ENCODE results near the gene TCF12. TPM values are rescaled to one million over a fixed set of nuclear protein-coding genes. Genes with fewer than 3 reads are reported as not detected.

Gene TCF12
- total RNA-seq, 1 experiment from 2014 or later = 76.7 TPM

GRCh38 chr15:56883088-56883487, 35.4 kb upstream of the TCF12 start:
- Histone ChIP-seq H2BK20ac (ENCODE audit: low read depth, low read length, poor library complexity, severe bottlenecking) (no peak overlapping the region), H3K14ac (ENCODE audit: insufficient read depth, low read length) (no peak overlapping the region), H3K56ac (ENCODE audit: insufficient read length, low read depth, low read length) (no peak overlapping the region), H4K5ac (ENCODE audit: insufficient read length, low read depth, low read length) (no peak overlapping the region), H4K91ac (ENCODE audit: insufficient read length, low read depth, low read length) (no peak overlapping the region), H3K4me1 (ENCODE audit: insufficient read depth, low read length) (peaks cover 4% of the 10 kb centered on the region; the same call in 1 of the 2 replicates), H2BK12ac (ENCODE audit: insufficient read length, low read depth, low read length) (no peak overlapping the region), H3K27ac (ENCODE audit: insufficient read length, low read depth, low read length) (no peak overlapping the region), H3K9ac (ENCODE audit: extremely low read depth, insufficient read length, low read length) (no peak overlapping the region), H3K23me2 (ENCODE audit: insufficient read length, low read depth, low read length, poor library complexity, severe bottlenecking) (peaks cover 7% of the 10 kb centered on the region), H3K27me3 (ENCODE audit: insufficient read depth, low read length) (no peaks in the 10 kb centered on the region; the same call in 1 of the 2 replicates), H3K4ac (ENCODE audit: low read depth, low read length) (no peak overlapping the region), H3K4me2 (ENCODE audit: insufficient read depth, insufficient read length, low read length) (no peak overlapping the region), H3K9me3 (ENCODE audit: control insufficient read depth, low read depth, low read length) (no peaks in the 10 kb centered on the region), H3K79me2 (ENCODE audit: insufficient read depth, low read length) (no peaks in the 10 kb centered on the region), H3K79me1 (ENCODE audit: insufficient read depth, low read depth, low read length, poor library complexity, severe bottlenecking) (no peaks in the 10 kb centered on the region), H3K18ac (ENCODE audit: insufficient read length, low read depth, low read length) (no peak overlapping the region), H2BK5ac (ENCODE audit: insufficient read length, low read length) (no peak overlapping the region), H2AK5ac (ENCODE audit: insufficient read length, low read length) (no peak overlapping the region), H2AFZ (ENCODE audit: low read length) (no peak overlapping the region), H2BK120ac (ENCODE audit: low read depth, low read length, poor library complexity, severe bottlenecking) (no peak overlapping the region), H4K8ac (replicated peaks; ENCODE audit: insufficient read length, low read depth, low read length) (no peak overlapping the region), H3K23ac (ENCODE audit: insufficient read length, low read depth, low read length) (no peak overlapping the region), H3T11ph (ENCODE audit: low read length) (no peak overlapping the region), H4K20me1 (ENCODE audit: control insufficient read depth, insufficient read depth, insufficient read length) (no peaks in the 10 kb centered on the region), H2BK15ac (ENCODE audit: low read depth, low read length) (no peak overlapping the region)
- no peaks in the 10 kb centered on the region; the same call in 1 of the 2 replicates for H3K27me3 Mint-ChIP-seq (ENCODE audit: low read depth)
- no peaks in the 10 kb centered on the region for H3K9me3 Mint-ChIP-seq
- WGBS (ENCODE audit: extremely low coverage, insufficient read length, low lambda C conversion rate) = no CpG with 5 or more reads among the region's 4 CpGs
- TF ChIP-seq CTCF (conservative IDR thresholded peaks at IDR 0.05) = no peak
- no peak overlapping the region for H3K27ac Mint-ChIP-seq
- peaks cover 12 to 13% of the 10 kb centered on the region in 2 experiments for H3K4me1 Mint-ChIP-seq
- H3K4me3 Mint-ChIP-seq = no peak overlapping the region
- DNase-seq = no peak
- no peaks in the 10 kb centered on the region for H3K36me3 Mint-ChIP-seq (ENCODE audit: insufficient read depth in 1 of 3, low read depth in 3 of 3)

Data from H9 (cell line).